ENCODE data around the gene LIPI. TPM values are rescaled to one million over a fixed set of nuclear protein-coding genes. Genes with fewer than 3 reads are reported as not detected.

LIPI gene
- total RNA-seq, 1 donor from 2014 or later, result not detected

DNA sequence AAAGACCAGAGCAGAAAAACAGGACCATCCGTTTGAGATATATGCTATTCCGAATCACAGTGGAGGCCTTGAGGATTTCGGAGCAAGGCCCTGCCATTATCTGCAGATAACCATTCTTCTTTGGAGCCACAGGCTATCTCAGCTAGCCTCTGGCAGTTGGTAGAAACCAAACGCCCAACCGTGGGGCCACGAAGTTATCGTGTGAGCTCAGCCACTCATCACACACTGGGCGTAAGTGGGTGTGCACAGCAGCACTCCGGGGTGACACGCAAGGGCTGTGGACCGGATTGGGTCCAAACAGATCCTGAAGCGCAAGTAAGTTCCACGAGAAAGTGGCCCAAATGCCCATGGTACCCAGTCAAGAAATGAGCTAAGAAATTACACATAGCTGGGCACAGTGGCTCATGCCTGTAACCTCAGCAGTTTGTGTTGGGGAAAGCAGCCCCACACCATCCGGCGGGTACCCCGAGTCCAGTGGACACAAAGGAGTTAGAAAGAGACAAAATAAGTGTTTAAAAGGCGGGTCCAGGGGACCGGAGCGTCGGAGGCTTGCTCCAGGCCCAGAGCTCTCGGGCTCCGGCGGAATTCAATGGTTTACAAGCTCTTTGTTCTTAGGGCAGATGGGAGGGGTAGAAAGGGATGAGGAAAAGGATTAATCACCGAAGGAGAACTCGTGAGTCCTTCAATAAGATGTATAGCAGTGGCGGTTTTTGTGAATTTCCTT lies 130.6 kb downstream of the LIPI start:
- Mint-ChIP-seq H3K36me3 (ENCODE audit: low read depth) (peaks cover 5% of the 10 kb centered on the region), H3K9me3 (peaks cover 14% of the 10 kb centered on the region), H3K4me3 (no peak overlapping the region), H3K27me3 (ENCODE audit: insufficient read depth) (no peaks in the 10 kb centered on the region), H3K27ac (no peak overlapping the region), H3K4me1 (ENCODE audit: low read depth) (no peaks in the 10 kb centered on the region)
- no peak for DNase-seq (ENCODE audit: low spot score)
- intact Hi-C loops (cut with micrococcal nuclease), result loop anchor here (10.0 kb wide), 1 partner anchor 135 kb away; the partner anchor contains the start of genes LIPI and RBM11

GRCh38 chr21:14078746-14079375 lies 131.9 kb downstream of the LIPI start:
- H3K4me1 Mint-ChIP-seq (ENCODE audit: low read depth), result no peaks in the 10 kb centered on the region
- no peak overlapping the region for H3K4me3 Mint-ChIP-seq
- no peaks in the 10 kb centered on the region for H3K27me3 Mint-ChIP-seq (ENCODE audit: insufficient read depth)
- peaks cover 27% of the 10 kb centered on the region for H3K9me3 Mint-ChIP-seq
- H3K36me3 Mint-ChIP-seq (ENCODE audit: low read depth), result peaks cover 8% of the 10 kb centered on the region
- intact Hi-C loops (cut with micrococcal nuclease), result no loop called here
- H3K27ac Mint-ChIP-seq, result no peak overlapping the region
- DNase-seq (ENCODE audit: low spot score), result no peak

GRCh38 chr21:14076143-14076806 lies 134.5 kb downstream of the LIPI start:
- H3K9me3 Mint-ChIP-seq, result peaks cover 28% of the 10 kb centered on the region
- H3K36me3 Mint-ChIP-seq (ENCODE audit: low read depth), result peaks cover 2% of the 10 kb centered on the region
- no peak overlapping the region for H3K4me3 Mint-ChIP-seq
- no peaks in the 10 kb centered on the region for H3K4me1 Mint-ChIP-seq (ENCODE audit: low read depth)
- DNase-seq (ENCODE audit: low spot score), result no peak
- intact Hi-C loops (cut with micrococcal nuclease), result no loop called here
- no peaks in the 10 kb centered on the region for H3K27me3 Mint-ChIP-seq (ENCODE audit: insufficient read depth)
- H3K27ac Mint-ChIP-seq, result peak overlapping the region; percentile 29

DNA sequence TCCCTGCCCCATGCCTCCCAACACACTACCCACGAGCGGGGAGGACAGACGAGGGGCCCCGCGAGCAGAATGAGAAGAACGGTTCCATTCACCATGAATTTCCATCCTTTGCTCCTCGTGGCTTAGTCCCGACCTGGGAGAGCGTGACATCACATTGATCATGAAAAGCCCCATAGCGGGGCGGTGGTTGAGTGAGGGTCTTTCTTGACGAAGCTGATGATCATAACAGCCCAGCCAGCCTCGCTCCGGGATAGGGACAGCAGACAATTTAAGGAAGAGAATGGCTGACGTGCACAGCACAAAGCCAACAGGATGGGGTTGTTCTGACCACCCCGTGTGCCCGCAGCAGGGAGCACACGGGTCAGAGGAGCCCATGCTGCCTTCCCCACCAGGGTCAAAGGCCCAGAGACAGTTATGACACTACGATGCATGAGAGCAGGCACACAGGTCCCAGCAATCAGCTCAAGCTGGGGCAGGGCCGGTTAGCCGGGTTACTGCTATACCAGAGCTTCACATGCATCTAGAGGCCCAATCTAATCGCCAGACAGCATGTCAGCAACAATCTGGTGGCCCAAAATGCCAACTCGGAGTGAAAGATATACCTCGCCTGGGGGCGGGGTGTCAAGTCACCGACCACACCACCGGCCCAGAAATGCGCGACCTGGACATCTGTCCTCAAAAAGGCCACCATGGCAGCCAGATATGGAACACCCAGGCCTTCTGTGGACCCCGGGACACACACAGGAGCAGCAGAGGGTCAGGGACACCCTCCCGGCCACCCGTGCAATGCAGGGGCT lies 135.2 kb downstream of the LIPI start:
- intact Hi-C loops (cut with micrococcal nuclease), result no loop called here
- H3K9me3 Mint-ChIP-seq, result peaks cover 28% of the 10 kb centered on the region
- peaks cover 2% of the 10 kb centered on the region for H3K36me3 Mint-ChIP-seq (ENCODE audit: low read depth)
- no peak overlapping the region for H3K27ac Mint-ChIP-seq
- no peak for DNase-seq (ENCODE audit: low spot score)
- no peaks in the 10 kb centered on the region for H3K27me3 Mint-ChIP-seq (ENCODE audit: insufficient read depth)
- H3K4me3 Mint-ChIP-seq, result no peak overlapping the region
- no peaks in the 10 kb centered on the region for H3K4me1 Mint-ChIP-seq (ENCODE audit: low read depth)

- intact Hi-C loops (cut with micrococcal nuclease), result no loop called here
- no peak overlapping the region for H3K27ac Mint-ChIP-seq
- no peaks in the 10 kb centered on the region for H3K27me3 Mint-ChIP-seq (ENCODE audit: insufficient read depth)
- H3K4me3 Mint-ChIP-seq, result no peak overlapping the region
- H3K36me3 Mint-ChIP-seq (ENCODE audit: low read depth), result peaks cover 7% of the 10 kb centered on the region
- no peak for DNase-seq (ENCODE audit: low spot score)
- peaks cover 28% of the 10 kb centered on the region for H3K9me3 Mint-ChIP-seq
- H3K4me1 Mint-ChIP-seq (ENCODE audit: low read depth), result no peaks in the 10 kb centered on the region
These were observed 136.6 kb downstream of the LIPI start for GRCh38 chr21:14074177-14074576.

- peaks cover 28% of the 10 kb centered on the region for H3K9me3 Mint-ChIP-seq
- peaks cover 7% of the 10 kb centered on the region for H3K36me3 Mint-ChIP-seq (ENCODE audit: low read depth)
- no peak for DNase-seq (ENCODE audit: low spot score)
- no peaks in the 10 kb centered on the region for H3K27me3 Mint-ChIP-seq (ENCODE audit: insufficient read depth)
- intact Hi-C loops (cut with micrococcal nuclease), result no loop called here
- H3K27ac Mint-ChIP-seq, result no peak overlapping the region
- H3K4me1 Mint-ChIP-seq (ENCODE audit: low read depth), result no peaks in the 10 kb centered on the region
- H3K4me3 Mint-ChIP-seq, result no peak overlapping the region
These were observed 137.1 kb downstream of the LIPI start for GRCh38 chr21:14073615-14074014.

GRCh38 chr21:14072761-14073535 lies 137.8 kb downstream of the LIPI start:
- H3K27ac Mint-ChIP-seq, result no peak overlapping the region
- no peak overlapping the region for H3K4me3 Mint-ChIP-seq
- intact Hi-C loops (cut with micrococcal nuclease), result no loop called here
- H3K4me1 Mint-ChIP-seq (ENCODE audit: low read depth), result no peaks in the 10 kb centered on the region
- no peak for DNase-seq (ENCODE audit: low spot score)
- H3K27me3 Mint-ChIP-seq (ENCODE audit: insufficient read depth), result no peaks in the 10 kb centered on the region
- H3K36me3 Mint-ChIP-seq (ENCODE audit: low read depth), result peaks cover 7% of the 10 kb centered on the region
- peaks cover 28% of the 10 kb centered on the region for H3K9me3 Mint-ChIP-seq

- H3K9me3 Mint-ChIP-seq, result peaks cover 24% of the 10 kb centered on the region
- DNase-seq (ENCODE audit: low spot score), result no peak
- H3K36me3 Mint-ChIP-seq (ENCODE audit: low read depth), result peaks cover 7% of the 10 kb centered on the region
- H3K27me3 Mint-ChIP-seq (ENCODE audit: insufficient read depth), result no peaks in the 10 kb centered on the region
- intact Hi-C loops (cut with micrococcal nuclease), result no loop called here
- H3K4me1 Mint-ChIP-seq (ENCODE audit: low read depth), result no peaks in the 10 kb centered on the region
- no peak overlapping the region for H3K4me3 Mint-ChIP-seq
- H3K27ac Mint-ChIP-seq, result no peak overlapping the region
These were observed 138.6 kb downstream of the LIPI start for GRCh38 chr21:14071902-14072734.

GRCh38 chr21:14070968-14071367 lies 139.8 kb downstream of the LIPI start:
- H3K4me1 Mint-ChIP-seq (ENCODE audit: low read depth), result no peaks in the 10 kb centered on the region

DNA sequence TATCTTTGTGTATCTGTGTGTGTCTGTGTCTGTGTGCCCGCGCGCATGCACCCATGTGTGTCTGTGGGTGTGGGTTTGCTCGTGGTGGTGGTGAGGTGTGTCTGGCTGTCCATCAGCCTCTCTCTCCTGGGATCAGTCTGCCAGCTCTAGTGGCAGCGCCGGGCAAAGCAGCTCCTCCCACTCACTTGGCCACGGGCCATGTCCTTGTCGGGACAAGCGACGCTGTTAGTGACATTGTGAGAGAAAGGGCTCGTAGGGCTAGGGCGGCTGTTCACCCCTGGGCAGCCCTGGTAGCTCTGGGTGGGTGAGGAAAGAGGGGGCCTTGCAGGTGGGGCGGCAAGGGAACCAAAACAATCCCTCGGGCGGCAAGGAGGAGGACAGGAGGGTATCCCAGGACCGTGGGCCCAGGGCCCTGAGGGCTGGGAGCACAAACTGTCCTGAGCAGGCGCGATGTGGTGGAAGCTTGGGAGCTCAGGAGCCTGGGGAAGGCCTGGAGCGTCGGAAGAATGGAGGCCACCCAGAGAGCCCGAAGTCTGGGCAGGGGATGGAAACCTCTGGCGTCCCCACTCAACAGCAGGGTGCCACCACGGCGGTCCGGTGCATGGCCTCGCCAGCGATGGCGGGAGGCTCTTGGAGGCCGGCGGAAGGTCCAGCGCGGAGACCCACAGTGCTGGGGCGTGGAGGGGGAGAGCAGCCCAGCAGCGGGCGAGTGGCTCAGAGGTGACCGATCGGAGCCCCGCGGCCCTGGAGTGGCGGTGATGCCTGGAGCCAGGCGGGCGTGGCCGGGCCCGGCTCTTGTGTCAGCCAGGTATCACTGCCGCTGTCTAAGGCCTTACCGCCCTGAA lies 140.5 kb downstream of the LIPI start:
- no peak overlapping the region for H3K4me3 Mint-ChIP-seq
- no peaks in the 10 kb centered on the region for H3K27me3 Mint-ChIP-seq (ENCODE audit: insufficient read depth)
- no peaks in the 10 kb centered on the region for H3K4me1 Mint-ChIP-seq (ENCODE audit: low read depth)
- peaks cover 7% of the 10 kb centered on the region for H3K36me3 Mint-ChIP-seq (ENCODE audit: low read depth)
- no peak overlapping the region for H3K27ac Mint-ChIP-seq
- DNase-seq (ENCODE audit: low spot score), result no peak
- peaks cover 15% of the 10 kb centered on the region for H3K9me3 Mint-ChIP-seq
- intact Hi-C loops (cut with micrococcal nuclease), result no loop called here

More at GRCh38 chr21:14070968-14071367, 139.8 kb downstream of the LIPI start:
- DNase-seq (ENCODE audit: low spot score), result no peak
- peaks cover 7% of the 10 kb centered on the region for H3K36me3 Mint-ChIP-seq (ENCODE audit: low read depth)
- H3K4me3 Mint-ChIP-seq, result no peak overlapping the region
- peaks cover 18% of the 10 kb centered on the region for H3K9me3 Mint-ChIP-seq
- H3K27me3 Mint-ChIP-seq (ENCODE audit: insufficient read depth), result no peaks in the 10 kb centered on the region
- H3K27ac Mint-ChIP-seq, result no peak overlapping the region
- intact Hi-C loops (cut with micrococcal nuclease), result no loop called here

- Mint-ChIP-seq H3K27me3 (ENCODE audit: insufficient read depth) (no peaks in the 10 kb centered on the region), H3K4me1 (ENCODE audit: low read depth) (no peaks in the 10 kb centered on the region), H3K36me3 (ENCODE audit: low read depth) (no peaks in the 10 kb centered on the region), H3K27ac (no peak overlapping the region), H3K9me3 (no peaks in the 10 kb centered on the region), H3K4me3 (no peak overlapping the region)
- no peak for DNase-seq (ENCODE audit: low spot score)
- intact Hi-C loops (cut with micrococcal nuclease), result no loop called here
These were observed 146.5 kb downstream of the LIPI start for GRCh38 chr21:14064296-14064645.
